ENCODE measurements around the gene NRDE2. TPM values are rescaled to one million over a fixed set of nuclear protein-coding genes. Genes with fewer than 3 reads are reported as not detected.

The NRDE2 gene
- total RNA-seq, 1 experiment from 2014 or later, result 19.2 TPM

Other genes with a start within 250 kb of the NRDE2 start
- 147 and 149 TPM in 2 replicates for gene PSMC1, start 75.4 kb downstream of the NRDE2 start, total RNA-seq (2022)
- 236 and 242 TPM in 2 replicates for gene CALM1, start 65.1 kb upstream of the NRDE2 start, total RNA-seq (2022)

Measured in Calu3 (cell line).